GM12874 (cell line): ENCODE data around the gene LUZP2.

ENCODE experiments used
- TF ChIP-seq, protein P1 (sequence below): IDR thresholded peaks from 2 replicates; pipeline ENCODE4 v1.5.1; 2011; ENCODE audit warnings: low read depth, mild to moderate bottlenecking, control low read depth, low read length, moderate library complexity; ENCODE audit not compliant: insufficient read depth

Gene LUZP2

GRCh38 chr11:24762076-24762475 is 265.2 kb downstream of the LUZP2 start:
- TF ChIP-seq, protein P1, sequence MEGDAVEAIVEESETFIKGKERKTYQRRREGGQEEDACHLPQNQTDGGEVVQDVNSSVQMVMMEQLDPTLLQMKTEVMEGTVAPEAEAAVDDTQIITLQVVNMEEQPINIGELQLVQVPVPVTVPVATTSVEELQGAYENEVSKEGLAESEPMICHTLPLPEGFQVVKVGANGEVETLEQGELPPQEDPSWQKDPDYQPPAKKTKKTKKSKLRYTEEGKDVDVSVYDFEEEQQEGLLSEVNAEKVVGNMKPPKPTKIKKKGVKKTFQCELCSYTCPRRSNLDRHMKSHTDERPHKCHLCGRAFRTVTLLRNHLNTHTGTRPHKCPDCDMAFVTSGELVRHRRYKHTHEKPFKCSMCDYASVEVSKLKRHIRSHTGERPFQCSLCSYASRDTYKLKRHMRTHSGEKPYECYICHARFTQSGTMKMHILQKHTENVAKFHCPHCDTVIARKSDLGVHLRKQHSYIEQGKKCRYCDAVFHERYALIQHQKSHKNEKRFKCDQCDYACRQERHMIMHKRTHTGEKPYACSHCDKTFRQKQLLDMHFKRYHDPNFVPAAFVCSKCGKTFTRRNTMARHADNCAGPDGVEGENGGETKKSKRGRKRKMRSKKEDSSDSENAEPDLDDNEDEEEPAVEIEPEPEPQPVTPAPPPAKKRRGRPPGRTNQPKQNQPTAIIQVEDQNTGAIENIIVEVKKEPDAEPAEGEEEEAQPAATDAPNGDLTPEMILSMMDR, result no peak

GRCh38 chr11:24767411-24767810 is 270.6 kb downstream of the LUZP2 start:
- TF ChIP-seq, protein P1, result no peak

DNA sequence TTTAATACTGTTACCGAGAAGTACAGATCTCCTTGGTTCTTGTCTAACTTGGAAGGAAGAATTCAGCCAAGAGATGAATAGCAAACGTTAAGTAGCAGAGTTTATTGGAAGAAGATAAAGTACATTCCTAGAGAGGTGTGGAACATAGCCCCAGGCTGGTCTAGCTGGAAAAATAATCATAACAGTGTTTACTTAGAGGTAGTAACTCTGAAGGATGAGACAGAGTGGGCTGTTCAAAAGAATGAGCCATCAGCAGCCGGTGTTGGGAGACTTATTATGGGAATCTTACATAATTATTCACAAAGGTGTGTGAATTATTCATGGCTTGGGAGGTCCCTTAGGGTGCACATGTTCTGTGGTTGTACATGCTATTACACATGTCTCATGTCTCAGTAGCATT is 276.5 kb downstream of the LUZP2 start:
- TF ChIP-seq, protein P1, result no peak

GRCh38 chr11:24779791-24780190 is 282.9 kb downstream of the LUZP2 start:
- TF ChIP-seq, protein P1, result no peak

GRCh38 chr11:24781288-24781687 is 284.4 kb downstream of the LUZP2 start:
- TF ChIP-seq, protein P1, result no peak

DNA sequence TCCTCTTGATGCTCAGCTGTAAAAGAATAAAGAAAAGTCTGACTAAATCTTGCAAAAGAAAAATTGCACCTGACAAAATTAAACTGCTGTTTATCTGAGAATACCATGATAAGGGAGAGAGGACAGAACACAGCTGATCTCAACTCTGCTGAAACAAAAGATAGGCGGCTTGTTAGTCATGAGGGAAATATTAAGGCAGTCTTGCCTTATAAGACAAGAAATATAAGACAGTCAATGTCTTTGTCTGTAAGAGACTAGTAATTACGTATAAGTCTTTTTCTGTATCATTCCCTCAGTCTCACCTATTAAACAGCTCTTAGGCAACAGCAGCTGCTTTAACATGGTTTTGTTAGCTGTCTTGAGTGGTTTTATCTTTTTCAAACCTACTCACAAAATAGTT is 296.6 kb downstream of the LUZP2 start:
- TF ChIP-seq, protein P1, result no peak

DNA sequence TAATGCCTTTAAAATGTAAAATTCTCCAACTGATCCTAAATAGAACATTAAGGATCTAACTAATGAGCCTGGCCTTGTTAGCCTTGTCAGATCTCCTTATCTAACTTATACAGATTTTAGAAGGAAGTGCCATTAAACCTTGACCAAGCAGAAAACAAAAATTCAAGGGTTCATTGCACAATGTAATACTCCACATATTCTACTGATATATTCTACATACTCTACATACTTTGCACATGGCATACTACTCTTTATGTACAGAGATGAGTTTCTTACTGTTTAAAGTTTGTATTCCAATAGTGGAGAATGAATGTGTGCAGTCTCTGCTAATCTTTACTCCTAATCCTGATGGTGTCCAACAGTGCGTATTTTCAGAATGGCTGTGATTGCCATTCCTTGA is 297.2 kb downstream of the LUZP2 start:
- TF ChIP-seq, protein P1, result no peak

DNA sequence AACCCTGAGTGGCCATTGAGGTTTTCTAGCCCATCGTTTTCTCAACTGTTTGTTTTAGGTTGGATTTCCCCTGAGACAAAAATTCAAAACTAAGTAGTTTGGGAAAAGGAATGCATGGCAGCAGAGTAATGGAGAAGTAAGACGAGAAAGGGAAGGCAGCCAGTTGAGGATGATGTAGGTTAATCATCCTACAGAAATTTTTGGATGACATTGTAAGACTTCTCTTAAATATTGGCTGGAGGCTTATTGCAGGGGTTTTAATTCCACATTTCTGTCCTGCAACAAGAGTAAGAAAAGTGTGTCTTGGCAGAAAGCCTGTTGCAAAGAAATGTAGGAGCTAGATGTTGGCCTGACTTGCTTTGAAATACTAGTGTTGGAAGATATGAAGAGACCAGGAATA is 308.8 kb downstream of the LUZP2 start:
- TF ChIP-seq, protein P1, result no peak
